Activated T-helper 17 cell treated with anti-CD3 and anti-CD28 coated beads, Interleukin-2, amount 50 U/mL, for 72 hours (primary cell): Measurements from ENCODE around the gene ACTRT2. TPM values are rescaled to one million over a fixed set of nuclear protein-coding genes. Genes with fewer than 3 reads are reported as not detected.

Experiments
- ATAC-seq: fragments of 150-1000 bp; cut with Tn5 transposase; replicated peaks from 2 replicates; pipeline ENCODE4 v1.10.0; 2021; ENCODE audit warnings: mild to moderate bottlenecking, moderate library complexity
- H3K27ac Mint-ChIP-seq: one replicate; pipeline ENCODE4 v1.8.0; 2022; ENCODE audit warnings: mixed read lengths
- H3K27me3 Mint-ChIP-seq: one replicate; pipeline ENCODE4 v1.8.0; 2022; ENCODE audit warnings: mixed read lengths
- H3K36me3 Mint-ChIP-seq: one replicate; pipeline ENCODE4 v1.8.0; 2022; ENCODE audit warnings: low read depth, mild to moderate bottlenecking, mixed read lengths
- H3K4me1 Mint-ChIP-seq: one replicate; pipeline ENCODE4 v1.8.0; 2022; ENCODE audit warnings: mixed read lengths
- H3K4me3 Mint-ChIP-seq: one replicate; pipeline ENCODE4 v1.8.0; 2022; ENCODE audit warnings: mild to moderate bottlenecking, mixed read lengths
- H3K9me3 Mint-ChIP-seq: one replicate; pipeline ENCODE4 v1.8.0; 2022; ENCODE audit warnings: mixed read lengths
- total RNA-seq, 2 donors: library from RNA; stranded (reverse); gene quantifications; one replicate each; pipeline ENCODE4 v1.2.3, GENCODE V29; 2022

Gene ACTRT2
- total RNA-seq, 2 donors from 2014 or later = not detected

DNA sequence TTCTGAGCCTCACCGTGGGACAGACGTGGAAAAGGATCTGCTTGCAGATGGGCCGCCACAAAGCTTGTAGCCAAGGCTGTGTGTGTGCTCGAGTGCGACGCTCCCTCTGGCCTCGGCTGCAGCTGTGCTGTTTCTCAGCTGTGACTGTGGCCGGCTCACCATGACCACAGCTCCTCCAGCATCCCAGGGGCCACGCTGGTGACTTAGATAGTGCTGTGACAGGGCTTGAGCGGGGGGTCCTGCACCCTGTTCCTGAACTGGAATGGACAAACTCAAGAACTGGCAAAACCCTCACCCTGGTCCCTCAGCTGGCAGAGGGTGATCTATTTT lies 17.4 kb upstream of the ACTRT2 start:
- peaks cover 3% of the 10 kb centered on the region for H3K27me3 Mint-ChIP-seq
- H3K4me1 Mint-ChIP-seq = no peaks in the 10 kb centered on the region
- no peaks in the 10 kb centered on the region for H3K36me3 Mint-ChIP-seq
- no peak overlapping the region for H3K27ac Mint-ChIP-seq
- no peak for ATAC-seq
- H3K9me3 Mint-ChIP-seq = peaks cover 5% of the 10 kb centered on the region
- H3K4me3 Mint-ChIP-seq = no peak overlapping the region

DNA sequence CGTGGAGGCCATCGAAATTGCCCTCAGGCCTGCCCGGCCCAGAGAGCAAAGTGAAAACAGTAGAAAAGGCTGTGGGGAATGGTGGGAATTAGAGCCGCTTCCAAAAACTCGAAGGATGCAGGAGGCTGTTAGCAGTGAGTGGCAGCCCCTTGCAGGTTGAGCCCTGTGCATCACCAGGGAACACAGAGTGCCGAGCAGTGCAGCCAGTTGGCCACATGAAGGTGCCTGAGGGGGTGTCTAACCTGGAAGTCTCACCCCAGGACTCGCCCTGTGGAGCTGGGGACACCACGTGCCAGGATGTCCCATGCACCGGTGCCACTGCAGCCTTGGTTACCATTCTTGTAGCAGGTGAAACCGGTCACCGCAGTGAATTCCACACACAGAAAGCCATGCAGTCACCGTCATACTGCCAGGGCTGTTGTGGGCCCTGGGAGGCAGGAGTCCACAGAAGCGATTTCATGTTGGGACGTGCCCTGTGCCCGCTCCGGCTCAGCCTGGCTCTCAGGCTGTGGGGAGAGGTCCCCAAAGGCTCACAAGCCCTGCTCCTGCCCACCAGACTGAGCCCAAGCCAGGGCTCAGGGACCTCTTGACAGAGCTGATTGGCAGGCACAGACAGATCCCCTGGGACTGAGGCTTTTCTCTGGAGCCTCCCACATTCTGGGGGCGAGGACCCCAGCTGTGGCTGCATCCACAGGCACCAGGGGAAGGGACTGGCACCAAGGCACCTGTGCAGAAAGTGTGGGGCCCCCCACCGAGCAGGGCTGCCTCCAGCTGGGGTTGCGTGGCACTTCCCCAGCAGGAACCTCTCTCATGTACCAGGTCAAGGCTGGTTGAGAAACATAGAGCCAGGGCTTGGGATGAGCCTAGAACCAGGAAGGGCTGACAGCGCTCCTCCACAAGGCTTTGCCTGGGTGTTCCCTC lies 16.7 kb upstream of the ACTRT2 start:
- H3K36me3 Mint-ChIP-seq = no peaks in the 10 kb centered on the region
- peaks cover 3% of the 10 kb centered on the region for H3K27me3 Mint-ChIP-seq
- H3K27ac Mint-ChIP-seq = no peak overlapping the region
- peaks cover 5% of the 10 kb centered on the region for H3K9me3 Mint-ChIP-seq
- no peaks in the 10 kb centered on the region for H3K4me1 Mint-ChIP-seq
- no peak overlapping the region for H3K4me3 Mint-ChIP-seq
- no peak for ATAC-seq

DNA sequence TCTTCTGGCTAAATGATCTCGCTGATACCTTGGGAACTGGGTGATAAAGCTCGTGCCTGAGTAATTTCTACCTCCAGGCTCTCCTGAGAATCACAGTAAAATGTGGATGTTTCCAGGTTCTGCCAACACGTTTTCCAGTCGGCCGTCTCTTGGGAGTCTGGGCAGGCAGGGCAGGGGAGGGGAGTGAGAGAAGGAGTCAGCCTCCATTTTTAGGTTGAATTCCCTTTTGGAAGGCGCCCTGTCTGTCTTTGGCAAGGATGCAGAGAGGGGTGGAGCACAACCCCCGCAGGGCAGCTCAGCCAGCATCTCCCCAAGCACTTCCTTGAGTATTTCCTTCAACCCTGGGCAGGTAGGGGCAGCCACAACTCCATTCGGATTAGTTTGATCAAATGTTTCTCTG lies 15.5 kb upstream of the ACTRT2 start:
- H3K4me1 Mint-ChIP-seq = no peaks in the 10 kb centered on the region
- H3K9me3 Mint-ChIP-seq = peaks cover 5% of the 10 kb centered on the region
- peaks cover 3% of the 10 kb centered on the region for H3K27me3 Mint-ChIP-seq
- no peaks in the 10 kb centered on the region for H3K36me3 Mint-ChIP-seq
- H3K4me3 Mint-ChIP-seq = no peak overlapping the region
- ATAC-seq = no peak
- H3K27ac Mint-ChIP-seq = no peak overlapping the region

DNA sequence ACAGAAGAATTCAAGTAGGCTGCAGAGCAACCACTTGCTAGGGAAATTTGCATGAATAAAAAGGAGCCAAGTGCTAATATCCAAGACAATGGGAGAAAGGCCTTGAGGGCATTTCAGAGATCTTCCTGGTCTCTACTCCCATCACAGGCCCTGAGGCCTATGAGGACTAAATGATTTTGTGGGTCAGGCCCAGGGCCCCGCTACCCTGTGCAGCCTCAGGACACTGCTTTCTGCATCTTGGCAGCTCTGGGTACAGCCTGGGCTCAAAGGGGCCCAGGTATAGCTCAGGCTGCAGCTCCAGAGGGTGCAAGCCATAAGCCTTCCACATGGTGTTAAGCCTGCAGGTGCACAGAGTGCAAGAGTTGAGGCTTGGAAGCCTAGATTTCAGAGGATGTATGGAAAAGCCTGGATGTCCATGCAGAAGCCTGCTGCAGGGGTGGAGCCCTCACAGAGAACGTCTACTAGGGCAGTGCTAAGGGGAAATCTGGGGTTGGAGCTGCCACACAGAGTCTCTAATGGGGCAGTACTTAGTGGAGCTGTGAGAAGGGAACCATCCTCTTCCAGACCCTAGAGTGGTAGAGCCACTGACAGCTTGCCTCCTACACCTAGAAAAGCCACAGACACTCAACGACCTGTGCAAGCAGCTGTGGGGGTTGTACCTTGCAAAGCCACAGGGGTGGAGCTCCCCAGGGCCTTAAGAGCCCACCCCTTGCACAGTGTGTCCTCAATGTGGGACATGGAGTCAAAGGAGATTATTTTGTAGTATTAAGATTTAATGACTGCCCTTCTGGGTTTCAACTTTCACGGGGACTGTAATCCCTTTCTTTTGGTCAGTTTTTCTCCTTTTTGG lies 13.7 kb upstream of the ACTRT2 start:
- Mint-ChIP-seq H3K27me3 (peaks cover 3% of the 10 kb centered on the region), H3K36me3 (no peaks in the 10 kb centered on the region), H3K4me3 (no peak overlapping the region), H3K9me3 (peaks cover 5% of the 10 kb centered on the region), H3K4me1 (no peaks in the 10 kb centered on the region), H3K27ac (no peak overlapping the region)
- ATAC-seq = no peak

DNA sequence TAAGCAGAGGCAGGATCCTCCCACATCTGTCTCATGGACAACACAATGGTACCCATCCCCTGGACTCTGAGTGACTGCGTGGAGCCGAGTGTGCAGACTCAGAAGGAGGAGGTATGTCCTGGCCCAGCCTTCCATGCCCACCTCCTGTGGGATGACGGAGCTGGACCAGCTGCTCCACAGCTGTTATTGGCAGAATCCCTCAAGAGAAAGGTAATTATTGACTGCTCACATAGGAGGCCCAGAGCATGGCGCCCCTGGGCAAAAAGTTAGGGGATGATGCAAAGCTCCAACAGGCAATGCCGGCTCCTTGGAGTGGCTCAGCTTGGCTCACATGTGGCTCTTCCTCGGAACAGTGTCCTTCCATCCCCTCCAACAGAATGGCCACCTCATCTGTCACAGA lies 12.2 kb upstream of the ACTRT2 start:
- Mint-ChIP-seq H3K4me3 (no peak overlapping the region), H3K27ac (no peak overlapping the region), H3K4me1 (no peaks in the 10 kb centered on the region), H3K27me3 (peaks cover 7% of the 10 kb centered on the region), H3K9me3 (peaks cover 5% of the 10 kb centered on the region), H3K36me3 (no peaks in the 10 kb centered on the region)
- no peak for ATAC-seq

DNA sequence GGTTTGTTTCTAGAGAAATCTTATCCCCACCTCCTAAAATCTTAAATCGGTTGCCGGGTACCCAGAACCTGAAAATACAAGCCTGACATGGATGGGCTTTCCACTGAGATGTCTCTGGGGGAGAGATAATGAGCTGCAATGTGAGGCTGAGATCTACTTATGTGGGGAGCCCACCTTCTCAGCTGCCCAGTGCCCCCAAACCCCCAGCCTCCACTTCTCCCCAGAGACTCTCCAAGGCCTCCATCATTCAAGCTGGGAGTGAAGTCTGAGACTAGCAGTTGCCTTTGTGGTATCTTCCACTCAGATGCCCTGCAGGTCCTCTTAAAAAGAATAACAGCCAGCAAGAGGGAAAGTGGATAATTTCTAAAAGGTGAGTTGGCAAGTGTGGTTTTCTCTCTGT lies 11.7 kb upstream of the ACTRT2 start:
- Mint-ChIP-seq H3K4me1 (no peaks in the 10 kb centered on the region), H3K27ac (no peak overlapping the region), H3K36me3 (no peaks in the 10 kb centered on the region), H3K4me3 (no peak overlapping the region), H3K27me3 (peaks cover 7% of the 10 kb centered on the region), H3K9me3 (peaks cover 5% of the 10 kb centered on the region)
- no peak for ATAC-seq

DNA sequence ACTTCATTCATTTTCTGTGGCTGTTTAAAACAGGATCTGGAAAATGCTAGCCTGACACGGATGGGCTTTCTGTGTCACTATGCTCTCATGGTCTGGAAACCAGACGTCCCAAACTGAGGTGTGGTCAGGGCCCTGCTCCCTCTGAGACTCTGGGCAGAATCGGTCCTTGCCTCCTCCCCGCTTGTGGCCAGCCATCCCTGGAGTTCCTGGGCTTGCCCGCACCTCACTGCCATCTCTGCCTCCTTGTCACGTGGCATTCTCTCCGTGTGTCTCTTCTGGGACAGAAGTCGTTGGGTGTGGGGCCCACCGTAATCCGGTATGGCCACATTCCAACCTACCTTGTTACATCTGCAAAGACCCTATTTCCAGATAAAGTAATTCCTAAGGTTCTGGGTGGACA lies 10.1 kb upstream of the ACTRT2 start:
- peaks cover 7% of the 10 kb centered on the region for H3K27me3 Mint-ChIP-seq
- H3K36me3 Mint-ChIP-seq = no peaks in the 10 kb centered on the region
- no peak overlapping the region for H3K27ac Mint-ChIP-seq
- no peak overlapping the region for H3K4me3 Mint-ChIP-seq
- no peak for ATAC-seq
- peaks cover 5% of the 10 kb centered on the region for H3K9me3 Mint-ChIP-seq
- H3K4me1 Mint-ChIP-seq = no peaks in the 10 kb centered on the region

DNA sequence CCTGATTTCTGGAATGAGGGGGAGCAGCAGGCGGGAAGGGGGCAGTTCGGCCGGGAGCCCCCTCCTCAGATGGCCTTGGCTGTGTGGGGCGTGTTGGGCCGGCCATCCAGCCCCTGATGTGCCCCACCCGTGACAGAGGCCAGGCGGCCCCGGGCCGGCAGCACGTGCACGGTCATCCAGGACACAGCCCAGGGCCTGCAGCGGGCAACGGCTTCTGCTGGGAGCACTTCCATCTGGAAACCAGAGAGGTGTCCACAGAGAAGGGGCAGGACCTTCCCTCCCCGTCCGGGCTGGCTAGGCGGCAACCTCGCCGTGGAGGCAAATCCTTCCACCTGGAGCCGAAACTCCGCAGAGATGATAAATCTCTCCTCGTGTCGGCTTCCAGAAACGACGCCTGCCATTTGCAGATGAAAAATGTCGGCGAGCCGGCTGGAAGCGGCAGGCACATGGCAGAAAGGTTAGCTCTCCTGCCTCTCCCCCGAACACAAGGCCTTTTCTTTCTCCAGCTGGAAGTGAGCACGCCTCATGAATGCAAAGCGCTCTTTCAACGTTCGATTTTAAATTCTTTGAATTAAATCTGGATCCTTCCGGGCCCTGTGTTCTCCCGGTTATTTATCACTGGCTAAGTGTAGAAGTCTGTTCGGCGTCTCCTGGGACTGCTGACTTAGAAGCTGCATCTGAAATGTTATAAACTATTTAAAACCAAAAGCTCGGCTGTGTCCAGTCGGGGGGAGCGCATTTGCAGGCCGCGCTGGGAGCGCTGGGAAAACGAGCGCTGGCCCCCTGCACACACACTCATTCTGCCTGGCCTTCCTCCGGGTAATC lies 9.4 kb upstream of the ACTRT2 start:
- peaks cover 2% of the 10 kb centered on the region for H3K9me3 Mint-ChIP-seq
- H3K4me1 Mint-ChIP-seq = no peaks in the 10 kb centered on the region
- no peak overlapping the region for H3K27ac Mint-ChIP-seq
- ATAC-seq = no peak
- peaks cover 4% of the 10 kb centered on the region for H3K27me3 Mint-ChIP-seq
- no peak overlapping the region for H3K4me3 Mint-ChIP-seq
- H3K36me3 Mint-ChIP-seq = no peaks in the 10 kb centered on the region

DNA sequence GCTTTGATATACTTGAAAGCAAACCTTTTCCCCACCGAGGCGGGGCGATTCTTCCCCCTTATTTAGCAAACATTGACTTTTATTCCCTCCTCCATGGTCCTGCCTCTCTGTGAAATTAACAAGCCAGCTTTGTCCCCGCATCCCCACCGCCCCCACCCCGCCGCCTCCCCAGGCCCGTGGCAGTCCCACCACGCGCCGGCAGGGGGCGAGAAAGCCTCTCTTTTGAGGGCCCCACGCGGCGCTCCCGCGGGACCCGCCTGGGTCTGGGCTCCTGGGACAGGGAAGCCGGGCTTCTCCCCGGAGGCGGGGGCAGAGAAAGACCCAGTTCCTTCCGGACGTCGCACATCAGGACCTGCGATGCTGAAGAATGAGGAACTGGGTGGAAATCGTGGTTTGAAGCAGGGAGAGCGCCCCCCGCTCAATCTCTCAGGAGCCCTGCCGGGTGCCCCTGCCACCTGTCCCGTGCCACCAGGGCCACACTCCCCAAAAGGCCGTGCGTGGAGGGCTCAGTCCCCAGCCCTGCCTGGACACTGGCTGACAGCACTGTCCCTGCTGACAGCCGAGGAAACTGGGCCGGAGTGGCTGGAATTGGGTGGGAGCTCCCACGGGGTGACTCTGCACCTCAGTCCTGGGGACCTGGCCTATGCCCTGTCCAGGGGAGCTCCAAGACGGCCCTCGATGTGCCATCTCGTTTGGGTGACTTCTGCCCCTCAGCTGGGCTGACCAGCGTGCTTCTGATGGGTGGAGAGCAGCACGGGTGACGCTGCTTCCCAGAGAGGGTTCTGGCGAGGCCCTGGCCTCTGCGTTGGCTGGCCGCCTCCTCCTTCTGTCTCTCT lies 8.6 kb upstream of the ACTRT2 start:
- Mint-ChIP-seq H3K27ac (no peak overlapping the region), H3K36me3 (no peaks in the 10 kb centered on the region), H3K4me3 (no peak overlapping the region), H3K4me1 (no peaks in the 10 kb centered on the region), H3K27me3 (peaks cover 4% of the 10 kb centered on the region), H3K9me3 (no peaks in the 10 kb centered on the region)
- no peak for ATAC-seq

DNA sequence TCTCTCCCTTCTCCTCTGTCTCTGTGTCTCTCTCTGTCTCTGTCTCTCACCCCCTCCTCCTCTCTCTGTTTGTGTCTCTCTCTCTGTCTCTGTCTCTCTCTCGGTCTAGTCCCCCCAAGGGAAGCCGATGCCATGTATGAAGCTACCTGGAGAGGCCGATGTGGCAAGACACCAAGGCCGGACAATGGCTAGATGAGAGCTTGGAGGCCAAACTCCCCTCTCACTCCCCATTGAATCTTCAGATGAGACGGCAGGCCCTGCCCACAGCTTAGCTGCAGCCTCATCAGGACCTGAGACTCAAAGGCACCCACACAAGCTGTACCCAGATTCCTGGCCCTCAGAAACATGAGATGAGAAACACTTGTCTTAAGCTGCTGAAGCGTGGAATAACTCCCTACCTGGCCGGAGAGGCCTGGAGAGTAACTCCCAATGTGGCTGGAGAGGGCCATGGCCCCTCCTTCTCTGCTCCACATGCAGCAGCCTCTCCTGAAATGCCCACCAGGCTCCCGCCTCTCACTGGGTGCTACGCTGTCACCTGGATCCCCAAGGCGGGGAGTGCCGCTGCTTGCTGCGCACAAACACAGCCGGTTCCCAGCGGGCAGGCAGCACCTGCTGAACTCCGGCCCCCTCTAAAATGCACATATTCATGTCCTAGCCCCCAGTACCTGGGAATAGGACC lies 7.8 kb upstream of the ACTRT2 start:
- H3K27me3 Mint-ChIP-seq = peaks cover 4% of the 10 kb centered on the region
- H3K4me1 Mint-ChIP-seq = no peaks in the 10 kb centered on the region
- no peaks in the 10 kb centered on the region for H3K9me3 Mint-ChIP-seq
- H3K27ac Mint-ChIP-seq = no peak overlapping the region
- H3K4me3 Mint-ChIP-seq = no peak overlapping the region
- no peaks in the 10 kb centered on the region for H3K36me3 Mint-ChIP-seq
- no peak for ATAC-seq

DNA sequence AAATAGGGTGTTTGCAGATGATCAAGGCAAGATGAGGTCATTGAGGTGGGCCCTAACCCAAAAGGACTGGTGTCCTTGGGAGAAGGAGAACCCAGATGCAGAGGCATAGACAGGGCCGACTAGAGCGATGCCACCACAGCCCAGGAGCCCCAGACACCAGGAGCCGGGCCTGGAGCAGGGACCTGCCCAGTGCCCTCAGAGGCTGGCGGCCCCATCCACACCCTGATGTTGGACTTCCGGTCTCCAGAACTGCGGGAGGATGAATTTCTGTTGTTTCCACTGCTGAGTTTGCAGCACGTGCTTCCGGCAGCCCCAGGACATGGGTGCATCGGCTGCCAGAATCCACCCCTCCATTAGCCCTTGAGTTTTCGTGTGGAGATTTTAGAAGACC lies 7.2 kb upstream of the ACTRT2 start:
- Mint-ChIP-seq H3K36me3 (no peaks in the 10 kb centered on the region), H3K9me3 (no peaks in the 10 kb centered on the region), H3K27me3 (peaks cover 4% of the 10 kb centered on the region)

DNA sequence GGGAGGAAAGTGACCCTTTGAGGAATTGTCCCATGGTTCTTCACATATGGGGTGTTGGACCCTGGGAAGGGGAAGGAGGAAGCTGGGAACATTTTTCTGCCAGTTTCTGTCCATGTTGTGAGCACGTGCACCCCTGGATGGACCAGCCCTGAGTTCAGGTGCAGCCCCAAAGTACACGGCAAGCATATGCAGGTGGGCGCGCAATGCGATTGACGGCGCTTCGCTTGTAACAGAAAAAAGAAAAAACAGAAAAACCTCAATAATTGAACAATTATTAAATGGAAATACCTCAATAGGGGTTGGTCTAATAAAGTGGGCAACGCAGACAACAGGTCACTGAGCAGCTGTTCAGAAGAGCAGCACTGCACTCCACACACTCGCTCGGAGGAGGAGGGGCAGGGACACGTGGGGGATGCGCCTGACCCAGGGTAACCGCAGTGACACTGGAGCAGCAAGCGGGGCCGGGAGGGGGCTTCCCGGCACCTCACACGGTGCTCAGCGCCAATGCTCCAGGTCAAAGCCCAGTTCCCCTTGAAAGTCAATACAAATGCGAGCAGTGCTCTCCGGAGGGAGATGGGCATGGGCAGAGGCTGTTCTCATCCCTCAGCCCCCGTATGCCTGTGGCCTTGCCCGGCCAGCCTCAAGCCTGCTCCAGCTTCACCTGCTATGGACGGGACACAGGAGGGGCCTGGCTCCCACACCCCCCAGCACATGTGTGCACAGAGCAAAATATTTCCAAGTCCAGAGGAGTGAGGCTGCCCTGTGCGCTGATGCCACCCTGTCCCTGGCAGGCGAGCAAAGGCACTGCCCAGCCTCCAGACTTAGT lies 6.6 kb upstream of the ACTRT2 start:
- no peaks in the 10 kb centered on the region for H3K9me3 Mint-ChIP-seq
- H3K27ac Mint-ChIP-seq = no peak overlapping the region
- H3K27me3 Mint-ChIP-seq = peaks cover 4% of the 10 kb centered on the region
- no peak for ATAC-seq
- H3K4me3 Mint-ChIP-seq = no peak overlapping the region
- no peaks in the 10 kb centered on the region for H3K36me3 Mint-ChIP-seq
- H3K4me1 Mint-ChIP-seq = no peaks in the 10 kb centered on the region

More for the DNA sequence above, 7.2 kb upstream of the ACTRT2 start:
- Mint-ChIP-seq H3K4me1 (no peaks in the 10 kb centered on the region), H3K4me3 (no peak overlapping the region), H3K27ac (no peak overlapping the region)
- ATAC-seq = no peak

DNA sequence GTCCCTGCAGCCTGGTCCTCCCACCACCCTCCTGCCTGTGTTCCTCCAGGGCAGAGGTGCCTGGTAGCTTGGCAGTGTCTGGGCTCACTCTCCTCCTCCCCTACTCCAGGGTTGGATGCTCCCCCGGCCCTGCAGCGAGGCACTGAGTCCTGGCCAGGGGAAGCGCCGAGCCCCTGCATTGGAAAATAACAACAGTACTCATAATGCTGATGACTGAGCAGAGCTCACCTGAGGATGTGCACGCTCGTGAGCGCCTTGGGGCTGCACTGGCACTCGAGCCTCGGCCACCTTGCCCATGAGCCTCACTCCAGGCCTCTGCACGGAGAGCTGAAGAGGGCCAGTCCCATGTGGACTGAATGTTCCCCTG lies 6.0 kb upstream of the ACTRT2 start:
- Mint-ChIP-seq H3K27ac (no peak overlapping the region), H3K9me3 (no peaks in the 10 kb centered on the region), H3K36me3 (no peaks in the 10 kb centered on the region), H3K27me3 (peaks cover 4% of the 10 kb centered on the region), H3K4me1 (no peaks in the 10 kb centered on the region), H3K4me3 (no peak overlapping the region)
- no peak for ATAC-seq
